HCT116 (cell line): ENCODE measurements around the gene PAQR8. TPM values are rescaled to one million over a fixed set of nuclear protein-coding genes. Genes with fewer than 3 reads are reported as not detected.

ENCODE experiments used
- ATAC-seq: fragments of 200-7000 bp; cut with Tn5 transposase; 2 replicates; pipeline ENCODE4 v1.9.1; 2020; ENCODE audit warnings: mild to moderate bottlenecking, moderate library complexity
- BruUV-seq: library from RNA; stranded (reverse); fragments of 400-500 nt; replicated peaks from 2 replicates; lab custom pipeline; 2021; lab: Mats Ljungman, UMichigan
- CTCF ChIA-PET: fragments of 300-600 bp; sonication (Branson Sonifier 250); formaldehyde crosslinking; loops from one replicate; lab custom pipeline; 2021; ENCODE audit warnings: antibody characterized with exemption; lab: Charles Lee
- POLR2A ChIA-PET: fragments of 300-600, 350-600 bp; sonication (Branson Sonifier 250); formaldehyde crosslinking; loops from one replicate; lab custom pipeline; 2021; ENCODE audit warnings: antibody characterized with exemption; lab: Charles Lee
- RAD21 ChIA-PET, 2 experiments: fragments of 300-600 bp; sonication (Branson Sonifier 250); formaldehyde crosslinking; loops; one replicate each; lab custom pipeline; 2023; ENCODE audit warnings: low total read pairs in 2 of 2; ENCODE audit not compliant: uncharacterized antibody in 2 of 2, unreplicated experiment in 2 of 2, low non-redundant PET in 1 of 2; lab: Charles Lee
- DNase-seq: peaks from one replicate; pipeline ENCODE4 v3.0.0-alpha.2; 2010; ENCODE audit warnings: low read depth, low spot score
- H2AFZ ChIP-seq: fragments of 200-600 bp; shearing (Covaris generic), sonication (generic); 2 replicates; pipeline ENCODE4 v1.6.1; 2017; ENCODE audit warnings: low read depth, mixed run types, mixed read lengths, antibody characterized with exemption, low read length; ENCODE audit not compliant: poor library complexity, severe bottlenecking
- H3K27ac ChIP-seq: 2 replicates; pipeline ENCODE4 v1.5.1; 2012; ENCODE audit warnings: low read depth, low read length
- H3K27me3 ChIP-seq: fragments of 200-600 bp; sonication (generic); 2 replicates; pipeline ENCODE4 v1.6.1; 2016; ENCODE audit warnings: mixed run types, low read length, mixed read lengths; ENCODE audit not compliant: insufficient read depth
- H3K36me3 ChIP-seq, 2 experiments: fragments of 200-500 bp in 1 of 2; fragments of 200-600 bp in 1 of 2; sonication (Bioruptor generic) in 1 of 2; sonication (generic) in 1 of 2; 2 replicates each; pipeline versions ENCODE4 v1.5.1 to v1.6.1; 2014 to 2016; ENCODE audit warnings: low read length in 2 of 2, inconsistent platforms in 1 of 2, mixed read lengths in 1 of 2, mixed run types in 1 of 2; ENCODE audit not compliant: insufficient read depth in 2 of 2, control insufficient read depth in 1 of 2
- H3K4me1 ChIP-seq, 2 experiments: fragments of 200-600 bp in 1 of 2; sonication (generic) in 1 of 2; 2 replicates each; pipeline versions ENCODE4 v1.5.1 to v1.6.1; 2012 to 2017; ENCODE audit warnings: low read length in 2 of 2, inconsistent platforms in 1 of 2, mild to moderate bottlenecking in 1 of 2, mixed read lengths in 1 of 2, mixed run types in 1 of 2, moderate library complexity in 1 of 2; ENCODE audit not compliant: insufficient read depth in 2 of 2, control insufficient read depth in 1 of 2
- H3K4me2 ChIP-seq: fragments of 200-600 bp; sonication (generic); 2 replicates; pipeline ENCODE4 v1.6.1; 2017; ENCODE audit warnings: mixed run types, low read length, mixed read lengths
- H3K4me3 ChIP-seq, 2 experiments: fragments of 200-600 bp in 1 of 2; sonication (generic) in 1 of 2; replicated peaks in 1 of 2; 2 replicates each; pipeline ENCODE4 v1.5.1; 2011 to 2016; ENCODE audit warnings: low read length in 2 of 2, control low read depth in 1 of 2, low read depth in 1 of 2, mild to moderate bottlenecking in 1 of 2, mixed read lengths in 1 of 2, mixed run types in 1 of 2
- H3K79me2 ChIP-seq: fragments of 200-600 bp; sonication (generic); 2 replicates; pipeline ENCODE4 v1.6.1; 2017; ENCODE audit warnings: mild to moderate bottlenecking, mixed run types, low read length, moderate library complexity, mixed read lengths; ENCODE audit not compliant: insufficient read depth
- H3K9ac ChIP-seq: fragments of 200-600 bp; sonication (generic); 2 replicates; pipeline ENCODE4 v1.6.1; 2016; ENCODE audit warnings: low read length, mixed read lengths
- H3K9me2 ChIP-seq: fragments of 200-600 bp; sonication (generic), shearing (Covaris generic); 2 replicates; pipeline ENCODE4 v1.6.1; 2017; ENCODE audit warnings: mixed run types, mild to moderate bottlenecking, moderate library complexity; ENCODE audit not compliant: insufficient read depth
- H3K9me3 ChIP-seq, 2 experiments: fragments of 200-500 bp in 1 of 2; fragments of 200-600 bp in 1 of 2; sonication (Bioruptor generic) in 1 of 2; sonication (generic) in 1 of 2; 2 replicates each; pipeline ENCODE4 v1.6.1; 2014 to 2017; ENCODE audit warnings: low read length in 2 of 2, mixed read lengths in 2 of 2, inconsistent platforms in 1 of 2, low read depth in 1 of 2, mild to moderate bottlenecking in 1 of 2, mixed run types in 1 of 2, moderate library complexity in 1 of 2; ENCODE audit not compliant: control insufficient read depth in 1 of 2, insufficient read depth in 1 of 2
- H4K20me1 ChIP-seq: fragments of 200-600 bp; sonication (generic), shearing (Covaris generic); 2 replicates; pipeline ENCODE4 v1.6.1; 2017; ENCODE audit warnings: mixed run types, mild to moderate bottlenecking, moderate library complexity; ENCODE audit not compliant: insufficient read depth
- CBX3 ChIP-seq: IDR thresholded peaks from 2 replicates; pipeline ENCODE4 v1.6.1; 2012; ENCODE audit warnings: low read depth
- EGR1 ChIP-seq: IDR thresholded peaks from 2 replicates; pipeline ENCODE4 v1.6.1; 2012; ENCODE audit warnings: low read depth
- ELF1 ChIP-seq: IDR thresholded peaks from 2 replicates; pipeline ENCODE4 v1.6.1; 2012; ENCODE audit warnings: low read depth, borderline replicate concordance
- EZH2 ChIP-seq: fragments of 200-600 bp; sonication (generic); IDR thresholded peaks from 2 replicates; pipeline ENCODE4 v1.6.1; 2017; ENCODE audit warnings: antibody characterized with exemption, mixed run types
- EZH2phosphoT487 ChIP-seq: fragments of 200-600 bp; IDR thresholded peaks from 2 replicates; pipeline ENCODE4 v1.6.1; 2018; ENCODE audit warnings: antibody characterized with exemption, borderline replicate concordance
- POLR2AphosphoS5 ChIP-seq: IDR thresholded peaks from 2 replicates; pipeline ENCODE4 v1.6.1; 2011; ENCODE audit warnings: mild to moderate bottlenecking, low read depth, low read length, moderate library complexity
- REST ChIP-seq: IDR thresholded peaks from 2 replicates; pipeline ENCODE4 v1.6.1; 2012; ENCODE audit warnings: low read depth
- SIN3A ChIP-seq: IDR thresholded peaks from 2 replicates; pipeline ENCODE4 v1.6.1; 2012; ENCODE audit warnings: low read depth
- SP1 ChIP-seq: IDR thresholded peaks from 2 replicates; pipeline ENCODE4 v1.6.1; 2012; ENCODE audit warnings: low read depth
- SRF ChIP-seq: IDR thresholded peaks from 2 replicates; pipeline ENCODE4 v1.6.1; 2012; ENCODE audit warnings: low read depth
- TCF7L2 ChIP-seq: IDR thresholded peaks from 2 replicates; pipeline ENCODE4 v1.7.0; 2011; ENCODE audit warnings: borderline replicate concordance, inconsistent platforms; ENCODE audit not compliant: insufficient read depth, insufficient read length; ENCODE audit errors: extremely low read depth
- ZFX ChIP-seq: fragments of 450-650 bp; IDR thresholded peaks from 2 replicates; pipeline ENCODE4 v1.6.1; 2017
- intact Hi-C: fragments of 100-400 bp; cut with micrococcal nuclease; formaldehyde crosslinking; loops from 2 replicates; pipeline ENCODE4 v1.10.0; 2022
- total RNA-seq: library from RNA; stranded (reverse); gene quantifications from one replicate; pipeline ENCODE4 v1.2.1, GENCODE V29; 2021; ENCODE audit not compliant: unreplicated experiment
- TF ChIP-seq, protein P1 (sequence below): IDR thresholded peaks from 2 replicates; pipeline ENCODE4 v1.6.1; 2011; ENCODE audit warnings: mild to moderate bottlenecking, low read length, moderate library complexity; ENCODE audit not compliant: insufficient replicate concordance; ENCODE audit errors: extremely low read depth

Gene PAQR8
- total RNA-seq, 1 experiment from 2014 or later: 5.9 TPM

DNA sequence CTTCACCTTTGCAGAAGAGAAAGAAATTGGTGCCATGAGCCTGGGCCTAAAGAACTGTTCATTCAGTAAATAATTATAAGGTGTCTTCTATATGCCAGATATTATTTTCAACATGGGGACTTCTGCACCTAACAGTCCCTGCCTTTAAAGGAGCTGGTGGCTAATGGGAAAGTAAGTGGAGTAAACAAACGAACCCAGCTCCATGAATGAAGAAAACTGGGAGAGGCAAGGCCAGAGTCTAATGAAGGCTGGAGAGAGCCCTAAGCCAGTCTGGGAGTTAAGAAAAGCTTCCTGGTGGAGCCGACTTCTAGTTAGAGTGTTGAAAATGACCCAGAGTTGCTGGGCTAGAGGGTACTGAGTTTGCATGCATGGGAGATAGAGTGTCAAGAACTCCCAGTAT lies 34.0 kb downstream of the PAQR8 start:
- intact Hi-C loops: no loop called here
- no peak overlapping the region for H2AFZ ChIP-seq
- ChIA-PET POLR2A (no interaction called here), CTCF (no interaction called here), RAD21 (no interaction called here)
- no peaks in the 10 kb centered on the region for H3K9me2 ChIP-seq
- H3K27ac ChIP-seq: no peak overlapping the region
- H3K4me3 ChIP-seq: no peak overlapping the region
- ATAC-seq (no peak), DNase-seq (no peak)
- TF ChIP-seq SIN3A (no peak), REST (no peak), TCF7L2 (no peak), SRF (no peak), EGR1 (no peak), CBX3 (no peak), POLR2AphosphoS5 (no peak), EZH2phosphoT487 (no peak), SP1 (no peak), ELF1 (no peak), ZFX (no peak), EZH2 (no peak)
- TF ChIP-seq, protein P1, sequence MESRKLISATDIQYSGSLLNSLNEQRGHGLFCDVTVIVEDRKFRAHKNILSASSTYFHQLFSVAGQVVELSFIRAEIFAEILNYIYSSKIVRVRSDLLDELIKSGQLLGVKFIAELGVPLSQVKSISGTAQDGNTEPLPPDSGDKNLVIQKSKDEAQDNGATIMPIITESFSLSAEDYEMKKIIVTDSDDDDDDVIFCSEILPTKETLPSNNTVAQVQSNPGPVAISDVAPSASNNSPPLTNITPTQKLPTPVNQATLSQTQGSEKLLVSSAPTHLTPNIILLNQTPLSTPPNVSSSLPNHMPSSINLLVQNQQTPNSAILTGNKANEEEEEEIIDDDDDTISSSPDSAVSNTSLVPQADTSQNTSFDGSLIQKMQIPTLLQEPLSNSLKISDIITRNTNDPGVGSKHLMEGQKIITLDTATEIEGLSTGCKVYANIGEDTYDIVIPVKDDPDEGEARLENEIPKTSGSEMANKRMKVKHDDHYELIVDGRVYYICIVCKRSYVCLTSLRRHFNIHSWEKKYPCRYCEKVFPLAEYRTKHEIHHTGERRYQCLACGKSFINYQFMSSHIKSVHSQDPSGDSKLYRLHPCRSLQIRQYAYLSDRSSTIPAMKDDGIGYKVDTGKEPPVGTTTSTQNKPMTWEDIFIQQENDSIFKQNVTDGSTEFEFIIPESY: no peak
- no TSS peak for BruUV-seq
- H3K79me2 ChIP-seq: no peaks in the 10 kb centered on the region
- H3K4me1 ChIP-seq: peaks cover 2 to 24% of the 10 kb centered on the region in 2 experiments
- H3K36me3 ChIP-seq: no peaks in the 10 kb centered on the region
- no peaks in the 10 kb centered on the region for H3K27me3 ChIP-seq
- no peaks in the 10 kb centered on the region for H4K20me1 ChIP-seq
- no peak overlapping the region for H3K9ac ChIP-seq
- H3K4me2 ChIP-seq: no peak overlapping the region
- H3K9me3 ChIP-seq: no peaks in the 10 kb centered on the region
